Epithelial cell of proximal tubule (primary cell): ENCODE measurements around the gene ERCC4. TPM values are rescaled to one million over a fixed set of nuclear protein-coding genes. Genes with fewer than 3 reads are reported as not detected.

ENCODE experiments used
- DNase-seq: peaks from one replicate; pipeline ENCODE4 v3.0.0-alpha.2; 2011; ENCODE audit warnings: low read depth
- H3K4me3 ChIP-seq: 2 replicates; pipeline ENCODE4 v1.5.1; 2011; ENCODE audit warnings: low read depth, mild to moderate bottlenecking, low read length
- total RNA-seq: library from RNA; depleted of rRNA; stranded (reverse); fragments of >200 nt; gene quantifications from 2 replicates; pipeline ENCODE4 v1.2.3, GENCODE V29; 2015
- TF ChIP-seq, protein P1 (sequence below): conservative IDR thresholded peaks from 2 replicates; pipeline ENCODE4 v1.5.1; 2012; ENCODE audit warnings: low read depth, mild to moderate bottlenecking, low read length

ERCC4 gene
- total RNA-seq, 1 donor from 2014 or later, result 14.2 TPM

DNA sequence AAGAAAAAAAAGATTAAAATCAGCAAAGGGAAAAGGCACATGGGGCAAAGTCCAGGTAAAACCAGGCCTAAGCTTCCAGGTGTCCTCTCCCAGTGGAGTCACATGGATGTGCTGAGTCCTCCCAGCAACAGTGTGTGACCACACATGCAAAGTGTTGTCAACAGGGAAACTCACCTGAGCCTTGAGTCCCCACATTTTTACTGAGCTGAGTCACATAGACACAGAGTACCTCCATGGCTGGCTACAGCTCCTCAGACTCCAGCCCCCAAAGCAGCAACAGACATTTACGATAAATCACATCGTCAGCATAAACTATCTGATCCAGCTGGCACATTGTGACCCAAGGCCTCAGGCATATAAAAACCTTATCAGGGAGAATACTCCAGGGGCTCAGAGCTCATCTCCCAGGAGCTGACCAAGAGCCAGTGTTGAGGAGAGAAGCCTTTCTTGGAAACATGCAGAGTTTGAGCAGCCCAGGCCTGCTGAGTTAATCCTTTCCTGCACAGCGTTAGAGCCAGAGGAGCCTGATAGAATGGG is 20.5 kb downstream of the ERCC4 start:
- TF ChIP-seq, protein P1, sequence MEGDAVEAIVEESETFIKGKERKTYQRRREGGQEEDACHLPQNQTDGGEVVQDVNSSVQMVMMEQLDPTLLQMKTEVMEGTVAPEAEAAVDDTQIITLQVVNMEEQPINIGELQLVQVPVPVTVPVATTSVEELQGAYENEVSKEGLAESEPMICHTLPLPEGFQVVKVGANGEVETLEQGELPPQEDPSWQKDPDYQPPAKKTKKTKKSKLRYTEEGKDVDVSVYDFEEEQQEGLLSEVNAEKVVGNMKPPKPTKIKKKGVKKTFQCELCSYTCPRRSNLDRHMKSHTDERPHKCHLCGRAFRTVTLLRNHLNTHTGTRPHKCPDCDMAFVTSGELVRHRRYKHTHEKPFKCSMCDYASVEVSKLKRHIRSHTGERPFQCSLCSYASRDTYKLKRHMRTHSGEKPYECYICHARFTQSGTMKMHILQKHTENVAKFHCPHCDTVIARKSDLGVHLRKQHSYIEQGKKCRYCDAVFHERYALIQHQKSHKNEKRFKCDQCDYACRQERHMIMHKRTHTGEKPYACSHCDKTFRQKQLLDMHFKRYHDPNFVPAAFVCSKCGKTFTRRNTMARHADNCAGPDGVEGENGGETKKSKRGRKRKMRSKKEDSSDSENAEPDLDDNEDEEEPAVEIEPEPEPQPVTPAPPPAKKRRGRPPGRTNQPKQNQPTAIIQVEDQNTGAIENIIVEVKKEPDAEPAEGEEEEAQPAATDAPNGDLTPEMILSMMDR, result no peak
- DNase-seq, result no peak
- H3K4me3 ChIP-seq, result no peak overlapping the region

DNA sequence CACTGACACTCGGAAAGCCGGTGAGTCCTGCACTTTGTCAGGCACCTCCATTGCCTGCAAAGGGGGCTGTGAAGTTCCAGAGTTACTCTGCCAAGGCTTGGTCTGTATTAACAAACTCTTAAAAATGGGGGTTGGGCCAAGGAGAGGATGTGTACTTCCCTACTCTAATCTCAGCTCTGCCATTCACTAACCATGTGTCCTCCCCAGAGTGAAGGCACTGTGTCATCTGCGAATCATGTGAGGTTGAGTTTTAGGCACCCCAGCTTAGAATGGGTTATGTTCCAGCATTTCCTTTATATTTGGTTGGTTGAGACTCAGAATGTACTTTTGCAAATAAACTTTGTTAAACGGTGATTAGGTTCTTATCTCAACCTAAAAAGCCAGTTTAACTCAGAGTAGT is 24.9 kb downstream of the ERCC4 start:
- H3K4me3 ChIP-seq, result no peak overlapping the region
- TF ChIP-seq, protein P1, result no peak
- no peak for DNase-seq

DNA sequence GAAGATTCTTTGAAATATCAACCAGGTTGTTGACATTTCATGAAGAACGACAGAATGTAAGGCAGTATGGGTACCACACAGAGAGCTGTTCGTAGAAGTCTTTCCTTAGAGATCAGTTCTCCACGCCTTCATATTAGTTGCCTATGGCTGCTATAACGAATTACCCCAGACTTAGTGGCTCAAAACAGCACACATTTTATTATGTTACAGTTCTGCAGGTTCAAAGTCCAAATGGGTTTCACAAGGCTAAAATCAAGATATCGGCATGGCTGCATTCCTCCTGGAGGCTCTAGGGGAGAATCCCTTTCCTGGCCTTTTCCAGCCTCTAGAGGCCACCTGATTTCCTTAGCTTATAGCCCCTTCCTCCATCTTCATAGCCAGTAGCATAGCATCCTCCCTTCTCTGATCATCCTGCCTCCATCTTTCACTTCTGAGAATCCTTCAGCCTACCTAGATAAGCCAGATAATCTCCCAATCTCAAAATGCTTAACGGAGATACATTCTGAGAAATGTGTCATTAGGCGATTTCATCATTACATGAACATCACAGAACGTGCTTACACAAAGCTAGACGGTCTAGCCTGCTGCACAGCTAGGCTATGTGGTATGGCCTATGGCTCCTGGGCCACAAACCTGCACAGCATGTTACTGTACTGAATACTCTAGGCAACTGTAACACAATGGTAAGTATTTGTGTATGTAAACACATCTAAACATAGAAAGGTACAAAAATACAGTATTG is 26.0 kb downstream of the ERCC4 start:
- TF ChIP-seq, protein P1, result no peak
- H3K4me3 ChIP-seq, result no peak overlapping the region
- DNase-seq, result no peak

DNA sequence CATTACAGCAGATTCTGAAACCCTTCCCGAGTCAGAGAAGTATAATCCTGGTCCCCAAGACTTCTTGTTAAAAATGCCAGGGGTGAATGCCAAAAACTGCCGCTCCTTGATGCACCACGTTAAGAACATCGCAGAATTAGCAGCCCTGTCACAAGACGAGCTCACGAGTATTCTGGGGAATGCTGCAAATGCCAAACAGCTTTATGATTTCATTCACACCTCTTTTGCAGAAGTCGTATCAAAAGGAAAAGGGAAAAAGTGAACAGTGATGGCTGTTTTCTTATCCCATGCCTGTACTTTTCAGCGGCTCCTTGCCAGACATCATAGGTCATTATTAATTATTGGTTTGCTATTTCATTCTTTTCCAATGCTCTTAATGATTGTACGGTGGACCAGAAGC is 28.1 kb downstream of the ERCC4 start:
- TF ChIP-seq, protein P1, result no peak
- no peak overlapping the region for H3K4me3 ChIP-seq
- no peak for DNase-seq

DNA sequence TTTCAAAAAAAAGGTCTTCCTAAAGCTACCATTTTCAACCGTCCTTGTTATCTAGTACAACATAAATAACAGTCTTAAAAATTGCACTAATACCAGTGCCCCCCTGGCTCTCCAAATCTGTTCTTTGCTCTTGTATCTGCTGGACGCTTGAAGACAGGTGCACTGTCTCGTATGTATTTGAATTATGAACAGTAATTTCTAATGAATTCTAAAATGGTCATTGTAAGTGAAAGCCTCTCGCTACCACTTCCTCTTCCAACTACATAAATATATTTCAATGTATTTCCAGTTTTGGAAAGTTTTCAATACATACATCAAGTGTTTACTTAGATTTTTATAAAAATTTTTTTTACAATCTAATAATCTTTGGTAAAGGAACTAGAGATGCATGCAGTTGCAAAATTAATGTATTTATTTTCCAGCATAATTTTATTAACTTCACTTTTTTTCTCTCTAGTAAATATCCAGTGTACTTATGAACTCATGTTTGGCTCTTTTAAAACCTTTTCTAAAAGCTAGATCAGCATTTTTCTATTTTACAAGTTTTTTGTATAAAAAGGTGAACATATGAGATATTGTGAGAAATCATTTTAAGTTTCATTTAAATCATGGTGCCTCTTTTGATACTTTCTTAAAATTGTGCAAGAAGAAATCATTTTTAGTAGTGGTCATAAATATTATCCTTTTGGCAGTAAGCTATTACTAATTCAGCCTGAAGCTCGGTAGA is 31.0 kb downstream of the ERCC4 start:
- TF ChIP-seq, protein P1, result no peak

DNA sequence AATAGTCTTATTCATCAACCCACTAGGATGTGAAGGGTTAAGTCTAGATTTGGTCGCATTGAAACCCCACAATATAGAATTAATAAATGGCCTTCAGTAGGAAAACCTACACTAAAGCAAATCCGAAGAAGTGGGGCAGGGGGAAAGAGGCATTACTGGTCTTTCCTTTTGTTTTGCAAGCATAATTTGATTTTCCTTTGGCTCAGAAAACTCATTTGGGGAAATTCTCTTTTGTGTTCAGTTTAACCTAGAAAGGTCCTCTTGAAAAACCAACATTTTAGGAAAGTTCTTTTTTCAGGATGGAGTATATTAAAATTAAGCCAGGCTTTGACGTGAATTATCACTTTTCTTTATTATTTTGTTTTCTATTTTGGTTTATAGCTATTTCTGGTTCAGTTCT is 31.7 kb downstream of the ERCC4 start:
- H3K4me3 ChIP-seq, result no peak overlapping the region
- no peak for DNase-seq
- TF ChIP-seq, protein P1, result no peak

More for the DNA sequence above, 31.0 kb downstream of the ERCC4 start:
- H3K4me3 ChIP-seq, result no peak overlapping the region
- no peak for DNase-seq
